GM19438 (cell line): ENCODE results near the gene CPNE4.

ENCODE experiments used
- ATAC-seq: cut with Tn5 transposase; IDR thresholded peaks from one replicate; pipeline ENCODE4 v1.9.1; 2021; ENCODE audit warnings: low read depth; ENCODE audit not compliant: unreplicated experiment

The CPNE4 gene

GRCh38 chr3:131550562-131551465 is 484.0 kb downstream of the CPNE4 start:
- ATAC-seq = no peak

DNA sequence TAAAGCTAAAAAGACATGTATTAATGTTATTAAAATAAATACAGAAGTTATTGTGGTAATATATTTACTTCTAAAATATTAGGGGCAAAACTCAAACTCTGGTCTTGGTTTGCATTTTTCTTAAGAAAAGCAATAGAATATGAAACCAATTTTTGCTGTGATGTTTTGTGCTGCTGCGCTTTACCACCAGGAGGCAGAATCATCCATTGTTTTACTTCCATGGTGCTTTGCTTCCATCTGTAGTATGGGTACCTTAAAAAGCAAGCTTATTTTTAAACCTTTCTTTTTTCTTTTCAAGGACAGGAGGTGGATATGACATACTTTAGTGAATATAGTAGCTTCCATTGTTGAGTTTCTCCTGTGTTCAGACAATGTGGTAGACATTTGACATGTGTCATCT is 485.5 kb downstream of the CPNE4 start:
- ATAC-seq = no peak

- no peak for ATAC-seq
Observed at GRCh38 chr3:131547585-131547984, 487.2 kb downstream of the CPNE4 start.

DNA sequence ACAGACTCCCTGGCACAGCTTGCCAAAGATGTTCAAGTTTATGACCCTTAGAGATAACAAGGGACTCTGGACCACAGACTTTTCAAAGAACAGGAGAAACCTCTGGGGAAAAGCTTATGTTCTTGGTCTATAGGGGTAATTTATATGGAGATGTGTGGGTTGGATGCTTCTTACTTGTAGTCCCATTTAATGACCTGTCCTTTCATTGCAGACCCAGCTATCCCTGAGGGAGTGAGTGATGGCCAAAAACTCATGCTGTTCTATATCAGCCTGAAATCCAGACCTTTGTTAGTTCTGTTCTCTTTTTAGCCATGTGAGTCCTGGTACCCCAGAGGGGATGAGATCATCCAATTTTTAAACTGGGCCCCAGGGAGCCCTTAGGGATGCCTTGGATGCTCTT is 488.4 kb downstream of the CPNE4 start:
- no peak for ATAC-seq

- ATAC-seq = no peak
Observed at GRCh38 chr3:131544557-131544956, 490.3 kb downstream of the CPNE4 start.

GRCh38 chr3:131543714-131544113 is 491.1 kb downstream of the CPNE4 start:
- no peak for ATAC-seq

GRCh38 chr3:131541288-131541687 is 493.5 kb downstream of the CPNE4 start:
- ATAC-seq = no peak

- ATAC-seq = no peak
Observed at GRCh38 chr3:131540821-131541220, 494.0 kb downstream of the CPNE4 start.

DNA sequence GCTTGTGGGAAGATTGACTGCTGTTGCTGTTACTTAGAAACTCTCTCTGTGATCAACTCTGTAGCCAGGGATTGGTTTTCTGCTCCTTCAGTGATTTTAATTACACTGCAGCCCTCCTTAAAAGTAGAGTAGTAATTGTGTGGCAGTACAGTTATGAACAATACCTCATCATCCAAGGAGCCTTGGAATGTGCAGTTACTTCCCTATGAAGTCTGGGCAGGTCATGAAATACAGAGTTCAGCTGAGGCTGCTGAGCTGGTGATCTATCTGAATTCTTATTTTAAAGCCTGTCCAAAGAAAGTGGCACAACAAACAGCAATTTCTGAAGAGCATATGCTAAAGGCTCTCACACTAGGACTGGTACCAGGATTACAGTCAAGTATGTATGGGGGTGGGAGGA is 494.7 kb downstream of the CPNE4 start:
- ATAC-seq = no peak

DNA sequence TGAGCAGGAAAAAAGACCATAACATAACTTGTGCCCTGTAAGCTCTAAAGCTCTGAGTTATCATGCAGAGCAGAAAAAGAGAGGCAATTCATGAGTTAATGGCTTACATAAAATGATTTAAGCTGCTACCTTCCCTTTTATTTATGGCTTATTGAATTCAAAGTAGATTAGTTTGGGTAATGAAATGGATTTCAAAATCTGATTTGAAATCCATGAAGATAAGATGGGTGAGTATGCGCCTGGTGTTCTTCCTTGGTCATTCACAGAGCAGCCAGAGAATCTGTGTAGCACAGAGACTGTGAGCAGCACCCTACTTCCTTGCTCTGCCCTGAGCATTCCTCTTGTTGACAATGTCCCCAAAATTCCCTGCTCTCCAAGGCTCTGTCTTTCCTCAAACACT is 495.8 kb downstream of the CPNE4 start:
- ATAC-seq = no peak

DNA sequence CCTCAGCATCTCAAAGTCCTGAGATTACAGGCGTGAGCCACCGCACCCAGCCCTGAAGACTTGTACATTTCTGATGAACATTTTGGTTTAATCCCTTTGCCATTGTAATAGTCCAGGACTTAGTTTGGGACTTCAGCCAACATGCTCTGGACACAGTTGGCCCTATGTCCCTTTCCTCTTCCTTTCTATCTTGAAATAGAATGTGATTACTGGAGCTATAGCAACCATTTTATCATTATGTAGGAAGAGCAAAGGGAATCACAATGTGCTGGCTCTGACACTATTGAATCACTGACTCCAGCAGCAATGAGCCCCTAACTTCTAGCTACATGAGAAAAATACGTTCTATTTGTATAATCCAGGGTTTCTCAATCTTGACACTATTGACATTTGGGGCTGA is 497.3 kb downstream of the CPNE4 start:
- no peak for ATAC-seq

DNA sequence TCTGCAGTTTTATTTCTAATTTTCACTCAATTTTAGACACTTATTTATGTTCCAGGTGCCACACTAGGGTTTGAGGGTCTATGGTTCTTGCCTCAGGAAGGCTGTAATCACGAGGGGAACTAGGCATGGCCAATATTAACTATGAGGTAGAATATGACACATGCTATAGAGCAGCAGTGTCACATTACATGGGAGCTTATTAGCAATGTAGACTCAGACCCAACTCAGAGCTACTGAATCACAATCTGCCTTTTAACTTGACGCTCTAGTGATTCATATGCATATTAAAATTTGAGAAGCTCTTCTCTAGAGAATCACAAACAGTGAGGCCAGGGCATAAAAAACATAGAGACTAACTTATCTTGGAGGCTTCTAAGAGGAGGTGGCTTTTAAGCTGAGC is 499.2 kb downstream of the CPNE4 start:
- ATAC-seq = no peak

GRCh38 chr3:131535131-131535530 is 499.7 kb downstream of the CPNE4 start:
- ATAC-seq = no peak

DNA sequence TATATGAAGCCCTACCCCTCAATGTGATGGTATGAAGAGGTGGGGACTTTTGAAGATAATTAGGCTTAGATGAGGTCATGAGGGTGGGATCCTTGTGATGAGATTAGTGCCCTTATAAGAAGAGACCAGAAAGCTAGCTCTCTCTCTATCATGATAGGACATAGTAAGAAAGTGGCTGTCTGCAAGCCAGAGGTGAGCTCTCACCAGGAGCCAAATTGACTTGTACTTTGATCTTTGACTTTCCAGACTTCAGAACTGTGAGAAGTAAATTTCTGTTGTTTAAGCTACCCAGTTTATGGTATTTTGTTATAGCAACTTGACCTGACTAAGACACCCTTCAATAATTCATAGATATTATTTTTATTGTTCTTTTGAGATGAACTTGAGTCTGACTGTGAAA is 502.2 kb downstream of the CPNE4 start:
- ATAC-seq = no peak

- no peak for ATAC-seq
Observed at GRCh38 chr3:131530843-131531242, 504.0 kb downstream of the CPNE4 start.

GRCh38 chr3:131530388-131530787 is 504.4 kb downstream of the CPNE4 start:
- no peak for ATAC-seq

DNA sequence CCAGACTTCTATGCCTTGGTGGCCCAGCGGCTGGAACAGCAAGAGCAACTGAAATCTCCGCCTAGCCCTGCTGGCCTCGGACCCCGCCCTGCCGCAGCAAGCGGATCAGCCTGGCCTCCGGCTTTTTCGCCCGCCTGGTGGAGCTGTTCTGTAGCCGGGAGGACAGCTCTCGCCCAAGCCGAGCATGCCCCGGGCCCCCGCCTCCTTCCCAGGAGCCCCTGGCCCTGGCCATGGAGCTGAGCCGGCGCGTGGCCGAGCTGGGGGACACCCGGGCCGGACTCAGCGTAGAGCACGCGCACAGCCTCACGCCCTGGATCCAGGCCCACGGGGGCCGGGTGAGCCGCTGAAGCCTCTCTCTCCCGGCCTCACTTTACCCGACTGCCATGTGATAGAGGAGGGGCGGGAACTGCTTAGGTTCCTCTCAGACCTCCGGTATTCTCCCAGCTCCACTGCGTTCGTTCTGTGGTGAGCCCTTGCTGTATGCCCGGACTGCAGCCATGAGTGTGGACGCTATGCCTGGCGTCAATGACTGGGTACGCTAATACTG is 507.9 kb downstream of the CPNE4 start:
- ATAC-seq = no peak

- ATAC-seq = no peak
Observed at GRCh38 chr3:131518680-131519079, 516.1 kb downstream of the CPNE4 start.

- no peak for ATAC-seq
Observed at GRCh38 chr3:131505421-131505820, 529.4 kb downstream of the CPNE4 start.

DNA sequence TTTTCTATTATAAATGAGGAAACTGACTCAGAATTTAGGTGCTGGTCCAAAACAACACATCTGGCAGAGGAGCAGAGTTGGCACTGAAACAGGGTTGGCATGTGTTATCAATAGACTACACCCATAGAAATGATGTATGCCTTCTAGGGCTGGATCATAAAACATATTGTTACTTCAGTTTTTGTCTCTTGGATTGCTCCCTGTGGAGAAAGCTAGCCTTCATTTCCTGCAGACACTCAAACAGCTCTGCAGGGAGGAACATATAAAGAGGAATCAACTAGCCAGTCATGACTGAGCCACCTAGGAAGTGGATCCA is 531.5 kb downstream of the CPNE4 start:
- ATAC-seq = no peak

DNA sequence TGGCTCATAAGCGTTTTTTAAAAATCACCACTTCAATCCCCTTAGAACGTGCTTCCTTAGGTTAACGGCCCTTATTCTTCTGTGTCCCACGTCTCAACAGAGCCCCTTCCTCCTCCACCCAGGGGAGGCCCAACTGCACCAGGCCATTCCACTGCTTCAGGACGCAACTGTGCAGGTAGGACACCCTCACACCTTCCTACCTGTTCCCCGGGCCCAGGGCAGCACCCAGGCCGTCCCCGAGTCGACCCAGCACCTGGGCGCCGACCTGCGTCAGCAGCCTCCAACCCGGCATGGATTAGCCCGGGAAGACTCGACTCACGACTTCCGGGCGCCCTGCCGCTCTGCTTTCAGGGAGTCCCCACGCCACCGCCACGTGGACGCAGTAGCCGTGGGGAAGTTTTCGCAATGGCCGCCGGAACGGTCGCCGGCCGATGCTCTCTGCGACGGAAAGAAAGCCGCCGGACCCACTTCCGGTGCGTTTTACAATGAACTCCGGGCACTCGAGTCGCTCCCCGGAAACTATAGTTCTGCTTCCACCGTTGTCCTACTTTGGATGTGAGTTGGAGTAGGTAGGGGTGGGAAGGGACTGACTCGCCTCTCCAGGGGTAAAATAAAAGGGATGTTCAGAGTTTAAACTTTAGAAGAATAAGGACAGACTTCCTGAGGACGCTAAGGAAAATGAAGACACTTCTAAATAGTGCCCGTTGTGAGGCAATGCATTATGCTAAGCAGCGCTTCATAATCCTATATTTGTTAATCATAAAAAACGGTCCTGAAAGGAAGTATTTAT is 532.1 kb downstream of the CPNE4 start, which contains the start of gene MRPL3:
Gene MRPL3, minus strand, starts transcription at position 442 of the 790 bp plus-strand sequence. Its CDS starts 150 bp downstream, at position 292.
- ATAC-seq = peak; percentile 96
